HG03354 (cell line): ENCODE data around the gene TRIM63.

Experiments
- ATAC-seq: cut with Tn5 transposase; IDR thresholded peaks from one replicate; pipeline ENCODE4 v1.9.1; 2021; ENCODE audit warnings: mild to moderate bottlenecking; ENCODE audit not compliant: unreplicated experiment, poor library complexity, severe bottlenecking

TRIM63 gene

GRCh38 chr1:26021647-26022403 lies 45.6 kb downstream of the TRIM63 start, which contains the start of gene EXTL1:
EXTL1 (plus strand) TSS chr1:26021775; CDS start chr1:26022647, 872 bp downstream.
- ATAC-seq: no peak

GRCh38 chr1:26020941-26021646 lies 46.3 kb downstream of the TRIM63 start:
- no peak for ATAC-seq

DNA sequence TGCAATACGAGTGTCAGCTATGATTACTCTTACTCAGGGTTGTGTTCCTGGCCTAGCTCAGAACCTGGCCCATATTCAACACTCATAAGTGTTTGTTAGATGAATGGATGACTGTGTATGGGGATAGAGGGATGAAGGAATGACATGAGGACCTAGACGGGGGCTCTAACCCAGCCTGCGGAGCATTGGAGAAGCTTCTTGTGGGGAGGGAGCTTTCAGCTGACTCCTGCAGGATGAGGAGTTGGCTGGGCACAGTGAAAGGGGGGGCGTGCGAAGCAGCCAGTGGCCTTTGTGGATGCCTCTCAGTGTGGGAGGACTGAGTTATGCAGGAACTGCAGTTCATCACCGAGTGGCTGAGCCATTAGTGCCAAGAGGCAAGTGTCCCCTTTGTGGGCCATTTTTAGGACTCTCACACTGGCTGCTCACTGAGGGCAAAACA lies 47.1 kb downstream of the TRIM63 start:
- no peak for ATAC-seq

DNA sequence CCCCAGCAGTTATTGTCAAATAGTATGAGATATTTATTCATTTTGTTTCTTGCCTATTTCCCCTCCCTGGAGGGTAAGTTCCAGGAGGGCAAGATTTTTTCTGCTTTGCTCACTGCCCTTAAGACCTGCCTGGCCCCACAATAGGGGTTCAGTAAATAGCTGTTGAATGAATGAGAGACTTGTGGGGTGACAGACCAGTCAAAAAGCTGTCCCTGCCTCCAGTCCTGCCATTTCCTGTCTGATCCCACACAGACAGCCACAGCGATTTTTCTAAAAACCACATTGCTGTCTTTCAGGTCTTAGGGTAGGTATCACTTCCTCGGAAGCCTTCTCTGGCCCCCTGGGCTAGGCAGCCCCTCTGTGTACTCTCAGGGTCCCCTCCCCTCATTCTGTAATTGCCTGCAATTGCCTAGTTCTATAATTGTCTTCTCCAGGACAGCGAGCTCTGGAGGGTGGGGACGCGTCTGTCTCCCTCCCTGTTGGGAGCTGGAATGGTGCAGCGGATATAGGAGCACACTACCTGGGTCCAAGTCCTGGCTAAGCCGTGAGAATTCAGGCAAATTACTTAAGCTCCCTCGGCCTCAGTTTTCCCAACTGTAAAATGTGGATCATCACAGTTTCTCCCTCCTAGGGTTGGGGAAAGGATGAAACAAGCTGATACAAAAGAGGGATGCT lies 47.7 kb downstream of the TRIM63 start:
- no peak for ATAC-seq

GRCh38 chr1:26017606-26018005 lies 49.8 kb downstream of the TRIM63 start:
- no peak for ATAC-seq

DNA sequence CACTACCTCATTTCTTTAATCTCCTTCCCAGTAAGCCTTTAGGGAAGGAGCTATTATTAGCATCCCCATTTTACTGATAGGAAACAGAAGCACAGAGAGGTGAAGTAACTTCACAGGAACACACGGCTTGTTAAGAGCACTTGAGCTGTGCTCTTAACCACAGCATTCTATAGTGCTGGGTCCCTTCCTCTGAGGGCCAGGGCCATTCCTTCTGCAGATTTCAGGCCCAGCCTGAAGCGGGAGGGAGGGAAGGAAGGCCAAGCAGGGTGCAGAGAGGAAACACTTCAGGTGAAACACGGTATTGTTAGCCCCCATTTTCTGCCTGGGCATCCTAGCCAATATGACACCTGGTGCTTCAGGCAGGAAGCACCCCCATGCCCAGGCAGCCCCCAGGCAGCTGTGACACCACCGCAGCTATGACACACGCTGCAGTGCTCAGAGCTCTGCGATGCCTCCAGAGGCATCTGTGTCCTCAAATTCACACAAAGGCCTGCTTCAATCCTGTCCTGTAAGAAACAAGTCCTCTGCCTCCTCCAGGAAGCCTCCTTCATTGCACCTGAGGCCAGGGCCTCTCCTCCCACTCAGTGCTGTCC lies 50.4 kb downstream of the TRIM63 start:
- ATAC-seq: no peak

DNA sequence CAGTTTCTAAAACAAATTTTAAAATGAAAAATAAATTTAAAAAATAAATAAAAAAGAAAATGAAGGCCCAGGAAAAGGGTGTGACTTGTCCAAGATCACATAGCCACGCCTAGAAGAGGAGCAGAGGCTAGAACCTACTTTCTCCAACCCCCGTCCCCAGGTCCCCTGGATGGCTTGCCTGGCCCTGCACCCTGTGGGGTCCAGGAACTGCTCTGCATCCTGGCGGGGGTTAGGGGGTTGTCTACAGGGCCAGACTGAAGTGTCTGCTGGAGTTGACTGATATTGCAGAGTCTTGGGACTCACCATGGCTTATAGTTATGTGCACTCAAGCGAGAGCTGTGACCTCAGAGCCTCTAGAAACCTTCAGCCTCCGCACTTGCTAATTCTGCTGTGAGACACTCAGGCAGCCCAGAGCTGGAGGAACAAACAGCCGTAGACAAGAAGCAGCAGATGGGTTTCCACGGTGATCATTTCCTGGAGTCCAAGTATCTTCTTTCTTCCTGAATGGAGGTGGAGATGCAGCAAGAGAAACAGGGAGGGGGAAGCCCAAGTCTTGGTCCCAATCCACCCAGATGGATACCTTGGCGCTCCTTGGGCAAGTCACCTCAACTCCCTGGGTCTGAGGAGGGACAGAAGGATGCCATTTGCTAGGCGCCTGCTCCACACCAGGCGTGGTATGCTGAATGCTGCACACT lies 51.0 kb downstream of the TRIM63 start:
- ATAC-seq: no peak

DNA sequence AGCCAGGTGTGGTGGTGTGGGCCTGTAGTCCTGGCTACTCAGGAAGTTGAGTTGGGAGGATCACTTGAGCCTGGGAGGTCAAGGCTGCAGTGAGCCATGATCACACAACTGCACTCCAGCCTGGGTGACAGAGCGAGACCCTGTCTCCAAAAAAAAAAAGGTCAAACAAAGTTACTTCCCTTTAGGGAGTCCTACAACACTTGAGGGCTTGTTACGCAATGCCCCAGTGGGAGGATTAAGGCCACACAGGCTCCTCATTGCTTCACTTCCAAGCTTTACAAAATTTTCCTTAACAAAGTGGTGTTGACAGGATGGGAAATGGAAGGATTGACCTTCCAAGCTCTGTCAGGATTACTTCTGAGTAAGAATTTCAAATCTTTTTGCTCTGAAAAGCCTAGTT lies 52.1 kb downstream of the TRIM63 start:
- ATAC-seq: no peak

GRCh38 chr1:26014179-26014578 lies 53.3 kb downstream of the TRIM63 start:
- ATAC-seq: no peak

DNA sequence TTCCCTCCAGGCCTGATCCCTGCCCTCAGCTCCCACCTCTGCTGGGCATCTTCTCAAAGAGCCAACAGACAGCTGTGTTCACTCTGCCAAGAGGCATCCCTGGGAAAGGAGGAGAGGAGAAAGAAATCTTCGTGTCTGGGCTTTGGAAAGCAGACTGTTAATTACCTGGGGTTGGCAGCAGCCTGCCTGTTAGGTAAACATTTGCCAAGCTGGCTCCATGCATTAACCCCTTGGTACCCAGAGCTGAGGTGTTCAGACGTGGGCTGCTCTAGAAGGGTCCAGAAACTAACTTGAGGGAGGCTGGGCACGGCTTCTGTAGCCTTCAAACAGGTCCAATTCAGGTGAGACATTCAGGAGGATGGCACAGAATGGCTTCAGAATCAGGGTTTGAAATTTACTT lies 54.6 kb downstream of the TRIM63 start:
- ATAC-seq: no peak

GRCh38 chr1:26010825-26011224 lies 56.6 kb downstream of the TRIM63 start:
- no peak for ATAC-seq

DNA sequence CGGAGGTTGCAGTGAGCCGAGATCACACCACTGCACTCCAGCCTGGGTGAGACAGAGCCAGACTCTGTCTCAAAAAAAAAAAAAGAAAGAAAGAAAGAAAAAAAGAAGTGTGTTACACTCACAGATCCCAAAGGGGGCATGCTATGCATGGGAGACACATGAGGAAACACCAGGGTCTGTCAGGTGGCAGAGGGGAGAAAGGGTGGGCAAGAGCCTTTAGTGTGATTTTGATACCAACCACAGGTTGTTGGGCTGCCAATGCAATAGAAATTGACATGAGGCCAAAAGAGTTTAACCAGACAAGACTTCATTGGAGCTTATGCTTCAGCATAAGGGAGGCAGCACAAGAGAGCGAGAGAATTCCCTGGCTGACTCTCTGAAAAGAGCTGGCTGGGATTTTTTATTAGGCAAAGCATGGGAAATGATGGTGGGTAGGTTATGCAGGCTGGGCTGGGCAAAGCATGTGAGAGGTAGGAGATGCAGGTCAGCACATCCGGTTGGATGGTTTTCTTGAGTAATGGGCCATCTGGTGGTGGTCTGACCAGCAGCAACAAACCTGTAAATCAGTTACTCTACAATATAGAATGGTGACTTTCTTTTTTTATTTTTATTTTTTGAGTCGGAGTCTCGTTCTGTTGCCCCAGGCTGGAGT lies 57.5 kb downstream of the TRIM63 start:
- no peak for ATAC-seq

DNA sequence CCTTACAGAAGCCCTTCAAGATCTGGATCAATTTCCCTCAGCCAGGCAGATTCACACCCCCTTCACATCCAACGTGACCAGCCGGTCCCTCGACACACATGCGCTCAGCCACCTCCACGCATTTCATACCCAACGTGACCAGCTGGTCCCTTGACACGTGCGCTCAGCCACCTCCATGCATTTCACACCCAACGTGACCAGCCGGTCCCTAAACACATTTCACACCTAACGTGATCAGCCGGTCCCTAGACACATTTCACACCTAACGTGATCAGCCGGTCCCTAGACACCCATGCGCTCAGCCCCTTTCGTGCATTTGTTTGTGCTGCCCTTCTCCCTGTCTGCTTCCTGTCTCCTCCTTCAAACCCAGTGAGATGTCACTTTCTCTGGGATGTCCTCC lies 60.7 kb downstream of the TRIM63 start:
- ATAC-seq: no peak

DNA sequence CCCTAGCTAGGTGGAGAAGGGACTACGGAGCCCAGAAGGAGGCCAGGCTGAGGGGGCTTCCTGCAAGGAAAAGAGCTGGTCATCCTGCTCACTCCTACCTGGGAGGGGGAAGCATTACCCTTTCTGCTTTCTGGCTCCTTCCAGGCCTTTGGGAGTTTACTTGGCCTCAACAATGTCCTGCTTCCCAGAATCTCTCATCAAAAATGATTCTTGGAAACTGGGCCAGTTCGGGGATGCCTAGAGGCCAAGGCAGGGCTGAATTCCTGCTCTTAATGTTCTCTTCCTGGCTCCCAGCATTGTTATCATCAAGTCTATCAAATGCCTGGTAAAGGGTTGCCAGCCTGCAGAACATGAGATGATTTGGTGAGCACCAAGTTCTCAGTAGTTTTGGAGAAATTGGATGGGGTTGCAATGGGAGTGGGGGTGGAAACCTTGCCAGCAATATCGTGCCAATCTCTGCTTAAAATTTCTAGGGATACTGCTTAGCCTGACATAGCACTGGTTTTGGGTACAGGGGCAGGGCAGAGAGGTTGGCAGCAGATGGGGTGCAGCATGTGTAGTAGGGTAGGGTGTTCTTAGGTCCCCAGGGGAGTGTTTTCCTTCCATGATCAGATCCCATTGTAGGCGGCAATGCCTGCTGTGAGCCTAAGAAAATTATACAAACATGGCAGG lies 61.9 kb downstream of the TRIM63 start:
- no peak for ATAC-seq

- ATAC-seq: no peak
These were observed 63.7 kb downstream of the TRIM63 start for GRCh38 chr1:26003756-26004155.

DNA sequence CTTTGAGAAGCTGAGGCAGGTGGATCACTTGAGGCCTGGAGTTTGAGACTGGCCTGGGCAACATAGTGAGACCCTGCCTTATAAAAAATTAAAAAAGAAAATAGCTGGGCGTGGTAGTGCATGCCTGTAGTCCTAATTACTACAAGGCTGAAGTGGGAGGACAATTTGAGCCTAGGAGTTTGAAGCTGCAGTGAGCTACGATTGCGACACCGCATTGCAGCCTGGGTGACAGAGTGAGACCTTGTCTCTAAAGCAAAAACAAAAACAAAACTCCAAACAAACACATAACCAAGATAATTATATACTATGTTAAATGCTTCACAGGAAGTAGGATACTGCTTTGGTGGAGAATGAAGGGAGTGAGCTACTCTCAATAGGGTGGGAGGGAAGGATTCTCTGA lies 64.2 kb downstream of the TRIM63 start:
- no peak for ATAC-seq
